K562 (cell line): Measurements from ENCODE around the gene HPD. TPM values are rescaled to one million over a fixed set of nuclear protein-coding genes. Genes with fewer than 3 reads are reported as not detected.

Experiments
- FOXM1 ChIP-seq, 2 experiments: fragments of 450-650 bp in 1 of 2; sonication (generic) in 1 of 2; formaldehyde crosslinking in 1 of 2; IDR thresholded peaks; 2 replicates each; pipeline versions ENCODE4 v1.6.1 to v1.9.0; 2017 to 2022; ENCODE audit warnings: low read depth in 2 of 2, mild to moderate bottlenecking in 2 of 2, missing genetic modification reagents in 1 of 2, moderate library complexity in 1 of 2
- RERE ChIP-seq: sonication (generic); formaldehyde crosslinking; IDR thresholded peaks from 2 replicates; pipeline ENCODE4 v1.8.0; 2023; ENCODE audit warnings: missing genetic modification reagents, mild to moderate bottlenecking, borderline replicate concordance
- SRSF1 ChIP-seq: fragments of 200-400 bp; formaldehyde crosslinking; IDR thresholded peaks from 2 replicates; pipeline ENCODE4 v1.6.1; 2017; ENCODE audit warnings: mild to moderate bottlenecking, low read depth, low read length, moderate library complexity
- ZFP1 ChIP-seq: fragments of 450-650 bp; formaldehyde crosslinking; IDR thresholded peaks from 2 replicates; pipeline ENCODE4 v1.4.0; 2020; ENCODE audit warnings: mild to moderate bottlenecking, mixed read lengths
- polyA plus RNA-seq, 8 experiments: library from polyadenylated mRNA; depleted of rRNA in 4 of 8; stranded (reverse) in 5 of 8; unstranded in 3 of 8; fragments of >200 nt; fragmentation: Nextera tagmentation in 2 of 8; fragmentation: Illumina TruSeq in 1 of 8; extraction: Ambion mirVana in 2 of 8; extraction: Trizol in 1 of 8; gene quantifications; 2 replicates each; pipeline versions ENCODE4 v1.2.1 to v1.2.3, GENCODE V29; 2011 to 2014; ENCODE audit warnings: inconsistent platforms in 1 of 8, missing spikeins in 1 of 8
- total RNA-seq, 7 experiments: library from RNA; depleted of rRNA in 6 of 7; stranded (reverse); fragments of >200 nt in 6 of 7; fragmentation: Illumina TruSeq in 2 of 7; extraction: Trizol in 2 of 7; gene quantifications; 2 replicates each; pipeline versions ENCODE4 v1.2.1 to v1.2.3, GENCODE V29; 2011 to 2021; ENCODE audit warnings: low replicate concordance in 1 of 7
- TF ChIP-seq, protein P1 (sequence below): sonication (generic); formaldehyde crosslinking; IDR thresholded peaks from 2 replicates; pipeline ENCODE4 v1.8.0; 2022; ENCODE audit warnings: missing genetic modification reagents, mild to moderate bottlenecking, moderate library complexity, borderline replicate concordance

The HPD gene
- total and polyA plus RNA-seq, 9 of the 15 experiments (the other 6 are each of a cell fraction or from before 2014, with no cell fraction given) = 0.06 to 0.29 (median 0.07) TPM; not detected in 4

DNA sequence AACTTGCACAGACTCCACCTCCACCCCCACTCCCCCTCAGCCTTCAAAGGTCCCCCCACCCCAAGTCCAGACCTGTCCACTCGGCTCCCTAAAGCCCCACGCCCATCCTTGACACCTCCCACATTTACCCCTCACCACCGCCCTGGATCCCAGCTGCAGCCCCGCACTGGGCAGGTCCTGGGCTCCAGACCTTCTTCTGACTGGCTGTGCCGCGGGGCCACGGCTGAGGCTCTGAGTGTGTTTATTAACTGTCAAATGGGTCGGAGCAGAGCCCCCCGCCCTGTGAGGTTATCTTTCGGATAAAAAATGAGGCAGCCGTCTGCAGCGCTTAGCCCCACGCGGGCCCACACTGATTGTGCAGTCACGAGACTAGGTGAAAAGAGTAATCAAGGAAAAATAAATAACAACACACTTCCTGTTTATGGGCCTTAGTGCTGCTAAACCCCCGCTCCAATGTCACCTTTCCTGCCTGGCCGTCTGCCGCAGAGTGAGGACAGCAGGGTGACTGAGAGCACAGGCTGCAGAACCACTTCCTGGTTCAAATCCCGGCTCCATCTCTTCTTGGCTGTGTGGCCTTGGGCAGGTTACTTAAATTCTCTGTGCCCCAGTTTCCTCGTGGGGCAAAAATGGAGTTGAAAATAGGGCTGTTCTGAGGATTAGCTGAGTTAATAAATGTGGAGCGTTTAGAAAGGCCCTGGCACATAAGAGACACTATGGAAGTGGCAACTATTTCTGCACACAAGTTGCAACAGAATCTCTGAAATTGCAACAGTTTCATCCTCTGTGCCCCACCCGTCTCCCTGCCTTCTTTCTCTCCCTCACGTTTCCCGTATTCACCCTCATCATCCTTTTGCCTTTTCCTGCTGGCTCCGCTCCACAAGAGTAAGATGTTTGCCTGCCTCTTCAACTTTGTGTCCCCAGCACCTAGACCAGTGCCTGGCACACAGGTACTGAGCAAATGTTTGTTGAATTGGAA lies 45.5 kb downstream of the HPD start (continued):
- TF ChIP-seq, protein P1, sequence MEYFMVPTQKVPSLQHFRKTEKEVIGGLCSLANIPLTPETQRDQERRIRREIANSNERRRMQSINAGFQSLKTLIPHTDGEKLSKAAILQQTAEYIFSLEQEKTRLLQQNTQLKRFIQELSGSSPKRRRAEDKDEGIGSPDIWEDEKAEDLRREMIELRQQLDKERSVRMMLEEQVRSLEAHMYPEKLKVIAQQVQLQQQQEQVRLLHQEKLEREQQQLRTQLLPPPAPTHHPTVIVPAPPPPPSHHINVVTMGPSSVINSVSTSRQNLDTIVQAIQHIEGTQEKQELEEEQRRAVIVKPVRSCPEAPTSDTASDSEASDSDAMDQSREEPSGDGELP (CRISPR knock-in tag) = 0 out of 2 replicates have a peak, but pooled peaks have one; percentile 13
- TF ChIP-seq RERE (CRISPR knock-in tag) (no peak), ZFP1 (no peak), FOXM1 (IDR thresholded peaks at IDR 0.05; ENCODE audit: low read depth) (no peak), FOXM1 (CRISPR knock-in tag; IDR thresholded peaks at IDR 0.05; ENCODE audit: low read depth) (no peak), SRSF1 (no peak)
